ENCODE data around the gene ARID4A.
"Not testable (repeated sequence)": the region's sequence is repeated elsewhere in the genome, so short reads cannot be mapped to it uniquely, and the experiment has no call there.

ARID4A gene, protein sequence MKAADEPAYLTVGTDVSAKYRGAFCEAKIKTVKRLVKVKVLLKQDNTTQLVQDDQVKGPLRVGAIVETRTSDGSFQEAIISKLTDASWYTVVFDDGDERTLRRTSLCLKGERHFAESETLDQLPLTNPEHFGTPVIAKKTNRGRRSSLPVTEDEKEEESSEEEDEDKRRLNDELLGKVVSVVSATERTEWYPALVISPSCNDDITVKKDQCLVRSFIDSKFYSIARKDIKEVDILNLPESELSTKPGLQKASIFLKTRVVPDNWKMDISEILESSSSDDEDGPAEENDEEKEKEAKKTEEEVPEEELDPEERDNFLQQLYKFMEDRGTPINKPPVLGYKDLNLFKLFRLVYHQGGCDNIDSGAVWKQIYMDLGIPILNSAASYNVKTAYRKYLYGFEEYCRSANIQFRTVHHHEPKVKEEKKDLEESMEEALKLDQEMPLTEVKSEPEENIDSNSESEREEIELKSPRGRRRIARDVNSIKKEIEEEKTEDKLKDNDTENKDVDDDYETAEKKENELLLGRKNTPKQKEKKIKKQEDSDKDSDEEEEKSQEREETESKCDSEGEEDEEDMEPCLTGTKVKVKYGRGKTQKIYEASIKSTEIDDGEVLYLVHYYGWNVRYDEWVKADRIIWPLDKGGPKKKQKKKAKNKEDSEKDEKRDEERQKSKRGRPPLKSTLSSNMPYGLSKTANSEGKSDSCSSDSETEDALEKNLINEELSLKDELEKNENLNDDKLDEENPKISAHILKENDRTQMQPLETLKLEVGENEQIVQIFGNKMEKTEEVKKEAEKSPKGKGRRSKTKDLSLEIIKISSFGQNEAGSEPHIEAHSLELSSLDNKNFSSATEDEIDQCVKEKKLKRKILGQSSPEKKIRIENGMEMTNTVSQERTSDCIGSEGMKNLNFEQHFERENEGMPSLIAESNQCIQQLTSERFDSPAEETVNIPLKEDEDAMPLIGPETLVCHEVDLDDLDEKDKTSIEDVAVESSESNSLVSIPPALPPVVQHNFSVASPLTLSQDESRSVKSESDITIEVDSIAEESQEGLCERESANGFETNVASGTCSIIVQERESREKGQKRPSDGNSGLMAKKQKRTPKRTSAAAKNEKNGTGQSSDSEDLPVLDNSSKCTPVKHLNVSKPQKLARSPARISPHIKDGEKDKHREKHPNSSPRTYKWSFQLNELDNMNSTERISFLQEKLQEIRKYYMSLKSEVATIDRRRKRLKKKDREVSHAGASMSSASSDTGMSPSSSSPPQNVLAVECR

DNA sequence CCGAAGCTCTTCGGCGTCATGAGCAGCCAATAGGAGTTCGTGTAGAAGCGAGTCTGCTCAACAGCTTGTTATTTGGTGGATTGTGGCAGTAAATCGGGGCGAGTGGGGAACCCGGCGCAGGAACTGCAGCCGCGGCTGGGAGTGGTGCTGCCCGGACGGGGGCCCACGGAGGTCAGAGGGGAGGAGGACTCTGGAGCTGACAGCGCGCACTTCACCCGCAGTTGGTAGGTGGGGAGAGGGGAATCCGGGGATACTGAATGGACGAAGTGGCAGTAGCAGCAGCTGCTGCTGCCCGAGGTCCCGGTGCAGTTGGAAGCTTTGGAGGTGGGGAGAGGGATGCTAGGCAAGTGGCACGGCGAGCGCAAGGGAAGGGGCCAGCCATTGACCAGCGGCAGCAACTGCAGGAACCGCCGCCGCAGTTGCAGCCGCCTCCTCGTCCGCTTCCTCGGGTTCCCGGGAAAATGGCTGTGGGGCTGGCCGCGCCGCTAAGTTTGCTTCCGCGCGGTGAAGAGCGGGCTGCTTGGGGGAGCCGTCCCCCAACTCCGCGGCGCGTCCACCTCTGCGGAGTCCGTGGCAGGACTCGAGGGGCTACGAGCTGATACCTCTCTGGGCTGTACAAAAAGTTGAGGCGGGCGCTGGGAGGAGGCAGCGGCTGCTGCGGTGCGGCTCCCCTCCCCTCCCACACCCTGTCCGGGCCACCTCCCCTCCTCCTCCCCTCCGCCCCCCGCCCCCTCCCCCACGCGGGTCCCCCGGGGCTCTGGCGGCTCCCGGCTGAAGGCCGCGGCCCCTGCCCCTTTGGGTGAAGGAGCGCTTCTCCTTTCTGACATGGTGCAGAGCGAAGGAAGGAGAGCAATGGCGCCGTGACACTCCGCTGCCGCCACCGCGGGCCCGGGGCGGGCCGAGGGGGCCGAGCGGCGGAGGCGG, at the start of gene ARID4A:
TSS of gene ARID4A (plus strand) at position 79 of the 924 bp plus-strand sequence. CDS start 1,300 bp downstream, outside the sequence.
- DNase-seq (ENCODE audit: low read depth): peak; percentile 73

DNA sequence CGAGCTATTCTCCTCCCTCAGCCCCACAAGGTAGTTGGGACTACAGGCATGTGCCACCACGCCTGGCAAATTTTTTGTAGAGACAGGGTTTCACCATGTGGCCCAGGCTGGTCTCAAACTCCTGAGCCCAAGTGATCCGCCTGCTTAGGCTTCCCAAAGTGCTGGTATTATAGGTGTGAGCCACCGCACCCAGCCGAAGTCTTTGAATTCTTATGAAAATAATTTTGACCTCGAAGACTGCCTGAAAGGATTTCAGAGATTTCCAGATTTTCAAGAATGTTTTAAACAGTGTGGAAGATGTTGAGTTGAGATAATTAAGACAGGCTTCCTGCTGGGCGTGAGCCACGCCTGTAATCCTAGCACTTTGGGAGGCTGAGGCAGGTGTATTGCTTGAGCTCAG, 48.7 kb upstream of the ARID4A start:
- no peak for DNase-seq (ENCODE audit: low read depth)

DNA sequence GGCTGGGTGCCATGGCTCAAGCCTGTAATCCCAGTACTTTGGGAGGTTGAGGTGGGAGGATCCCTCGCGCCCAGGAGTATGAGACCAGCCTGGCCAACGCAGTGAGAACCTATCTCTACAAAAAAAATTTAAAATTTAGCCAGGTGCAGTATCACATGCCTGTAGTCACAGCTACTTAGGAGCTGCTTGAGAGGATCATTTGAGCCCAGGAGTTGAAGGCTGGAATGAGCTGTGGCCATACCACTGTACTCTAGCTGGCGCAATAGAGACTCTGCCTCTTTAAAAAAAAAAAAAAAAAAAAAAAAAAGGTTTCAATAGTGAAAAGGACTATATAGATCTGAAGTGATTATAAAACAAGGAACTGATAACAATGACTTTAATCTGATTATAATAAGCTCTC, 40.2 kb upstream of the ARID4A start:
- no peak for DNase-seq (ENCODE audit: low read depth)

DNA sequence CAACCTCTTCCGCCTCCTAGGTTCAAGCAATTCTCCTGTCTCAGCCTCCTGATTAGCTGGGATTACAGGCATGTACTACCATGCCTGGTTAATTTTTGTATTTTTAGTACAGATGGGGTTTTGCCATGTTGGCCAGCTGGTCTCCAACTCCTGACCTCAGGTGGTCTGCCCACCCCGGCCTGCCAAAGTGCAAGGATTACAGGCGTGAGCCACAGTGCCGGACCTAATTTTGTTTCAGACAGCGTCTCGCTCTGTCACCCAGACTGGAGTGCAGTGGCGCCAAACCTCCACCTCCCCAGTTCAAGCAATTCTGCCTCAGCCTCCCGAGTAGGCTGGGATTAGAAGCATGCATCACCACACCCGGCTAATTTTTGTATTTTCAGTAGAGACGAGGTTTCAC, 36.4 kb upstream of the ARID4A start:
- not testable (repeated sequence) for DNase-seq (ENCODE audit: low read depth)

DNA sequence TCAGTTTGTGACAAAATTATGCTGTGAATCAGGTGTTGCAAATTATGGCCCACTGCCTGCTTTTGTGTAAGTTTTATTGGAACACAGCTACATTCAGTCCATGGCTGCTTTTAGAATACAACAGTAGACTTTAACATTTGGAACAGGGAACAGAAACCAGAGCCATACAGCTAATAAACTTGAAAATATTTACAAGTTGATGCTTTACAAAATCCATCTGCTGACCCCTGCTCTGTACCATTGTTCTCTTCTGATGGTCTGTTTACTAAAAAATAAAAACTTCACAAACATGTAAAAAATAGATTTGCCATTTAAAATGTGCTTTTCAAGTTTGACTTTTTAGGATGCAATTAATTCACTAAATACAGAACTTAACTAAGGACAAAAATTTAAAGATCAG, 33.0 kb upstream of the ARID4A start:
- no peak for DNase-seq (ENCODE audit: low read depth)

DNA sequence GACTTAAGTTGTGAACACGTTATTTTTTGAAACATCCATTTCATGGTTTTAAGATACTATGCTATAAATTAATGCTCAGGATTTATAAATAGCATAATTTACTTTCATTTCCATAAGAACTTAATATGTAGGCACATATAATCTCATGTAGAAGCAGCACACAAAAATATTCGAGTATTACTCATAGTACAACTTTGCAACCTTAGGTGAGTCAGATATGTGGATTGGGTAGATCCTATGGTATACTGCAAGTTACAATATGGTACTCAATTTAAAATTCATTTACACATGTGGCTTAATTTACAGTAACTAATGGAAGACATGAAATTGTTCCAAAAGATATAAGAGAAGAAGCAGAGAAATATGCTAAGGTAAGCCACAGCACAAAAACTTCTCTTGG, 27.7 kb upstream of the ARID4A start:
- DNase-seq (ENCODE audit: low read depth): no peak

DNA sequence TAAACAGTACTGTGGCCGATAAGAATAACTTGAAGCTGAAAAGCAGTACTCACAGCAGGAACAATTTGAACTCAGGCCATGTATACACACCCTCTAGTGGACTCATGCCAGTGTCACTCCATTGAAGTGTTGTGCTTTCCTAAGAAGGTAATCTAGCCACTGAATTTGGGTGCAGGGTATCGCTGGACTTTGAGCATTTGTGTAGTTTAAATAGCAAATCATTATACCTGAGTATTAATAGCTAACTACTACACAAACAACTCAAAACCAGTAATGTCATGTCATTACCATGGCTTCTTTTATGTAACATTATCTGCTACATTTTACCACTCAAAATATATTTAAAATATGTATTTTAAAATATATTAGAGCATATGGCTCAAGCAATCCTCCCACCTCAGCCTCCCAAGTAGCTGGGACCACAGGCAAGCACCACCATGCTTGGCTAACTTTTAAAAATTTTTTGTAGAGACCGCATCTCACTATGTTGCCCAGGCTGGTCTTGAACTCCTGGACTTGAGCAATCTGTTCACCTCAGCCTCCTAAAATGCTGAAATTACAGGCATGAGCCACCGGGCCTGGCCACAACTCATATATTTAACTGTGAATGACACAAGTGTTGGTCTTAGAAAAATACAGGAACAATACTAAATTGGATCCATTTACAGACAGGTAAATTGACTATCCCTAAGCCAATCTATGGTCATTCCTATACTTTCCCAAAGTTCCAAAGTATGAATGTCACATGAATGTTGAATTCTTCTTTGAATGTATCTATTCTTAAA, 25.6 kb upstream of the ARID4A start:
- DNase-seq (ENCODE audit: low read depth): no peak

DNA sequence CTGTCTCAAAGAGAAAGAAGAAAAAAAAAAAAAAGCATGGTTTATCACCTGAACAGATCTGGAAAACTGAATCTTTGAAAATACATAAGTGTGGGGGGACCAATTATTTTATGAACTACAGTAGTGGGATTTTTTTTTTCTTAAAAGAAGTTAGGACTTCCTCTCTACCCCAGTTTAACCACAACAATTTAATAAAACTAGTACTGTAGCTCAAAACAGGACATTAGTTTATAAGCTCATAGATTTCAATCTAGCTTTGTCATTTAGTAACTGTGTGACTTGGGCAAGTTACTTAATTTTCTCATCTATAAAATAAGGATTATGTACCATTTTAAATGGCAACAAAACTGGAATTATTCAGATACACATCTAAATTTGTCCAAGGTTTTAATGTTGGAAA, 23.5 kb upstream of the ARID4A start:
- DNase-seq (ENCODE audit: low read depth): no peak

DNA sequence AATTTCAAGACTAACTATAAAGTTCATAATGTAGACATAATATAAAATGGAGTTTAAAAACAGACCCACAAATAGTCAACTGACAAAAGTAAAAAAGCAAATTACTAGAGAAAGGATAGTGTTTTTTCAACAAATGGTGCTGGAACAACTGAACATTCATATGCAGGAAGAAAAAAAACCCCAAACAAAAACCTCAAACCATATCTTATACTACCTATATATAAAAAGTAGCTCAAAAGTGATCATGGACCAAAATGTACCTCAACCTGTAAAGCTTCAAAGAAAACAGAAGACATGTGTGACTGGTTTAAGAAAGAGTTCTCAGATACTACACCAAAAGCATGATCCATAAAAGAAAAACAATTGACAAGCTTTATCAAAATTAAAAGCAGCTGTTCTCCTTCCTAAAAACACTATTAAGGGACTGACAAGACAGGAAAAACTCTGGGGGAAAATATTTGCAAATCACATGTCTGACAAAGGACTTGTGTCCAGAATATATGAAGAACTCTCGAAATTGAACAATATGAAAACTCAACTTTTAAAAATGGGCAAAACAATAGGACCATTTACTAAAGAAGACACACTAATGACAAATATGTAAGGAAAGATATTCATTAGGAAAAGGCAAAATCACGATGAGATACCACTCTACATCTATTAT, 22.7 kb upstream of the ARID4A start:
- no peak for DNase-seq (ENCODE audit: low read depth)

DNA sequence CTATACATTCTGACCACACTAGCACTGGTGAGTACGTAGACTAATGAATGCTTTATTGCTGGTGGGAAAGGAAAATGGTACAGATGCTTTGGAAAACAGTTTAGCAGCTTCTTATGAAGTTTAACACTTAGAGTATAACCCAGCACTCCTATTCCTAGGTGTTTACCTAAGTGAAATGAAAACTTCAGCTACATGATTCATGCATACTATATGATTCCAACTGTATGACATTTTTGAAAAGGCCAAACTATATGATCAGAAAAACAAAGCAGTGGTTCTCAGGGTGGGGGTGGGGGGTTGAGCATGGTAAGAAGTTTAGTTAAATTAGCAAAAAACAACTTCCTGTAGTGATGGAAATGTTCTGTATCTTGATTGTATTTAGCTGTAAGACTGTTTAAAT, 22.1 kb upstream of the ARID4A start:
- DNase-seq (ENCODE audit: low read depth): no peak

DNA sequence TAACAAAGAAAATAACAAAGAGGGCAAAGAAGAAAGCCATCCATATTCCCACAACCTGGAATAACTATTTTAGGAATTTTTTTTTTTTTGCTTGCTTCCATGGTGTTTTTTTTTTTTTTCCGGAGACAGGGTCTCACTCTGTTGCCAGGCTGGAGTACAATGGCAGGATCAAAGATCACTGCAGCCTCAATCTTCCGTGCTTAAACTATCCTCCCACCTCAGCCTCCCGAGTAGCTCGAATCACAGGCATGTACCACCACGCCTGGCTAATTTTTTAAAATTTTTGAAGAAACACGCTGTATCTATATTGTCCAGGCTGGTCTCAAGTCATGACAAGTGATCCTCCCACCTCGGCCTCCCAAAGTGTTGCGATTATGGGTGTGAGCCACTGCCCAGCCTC, 20.2 kb upstream of the ARID4A start:
- no peak for DNase-seq (ENCODE audit: low read depth)

DNA sequence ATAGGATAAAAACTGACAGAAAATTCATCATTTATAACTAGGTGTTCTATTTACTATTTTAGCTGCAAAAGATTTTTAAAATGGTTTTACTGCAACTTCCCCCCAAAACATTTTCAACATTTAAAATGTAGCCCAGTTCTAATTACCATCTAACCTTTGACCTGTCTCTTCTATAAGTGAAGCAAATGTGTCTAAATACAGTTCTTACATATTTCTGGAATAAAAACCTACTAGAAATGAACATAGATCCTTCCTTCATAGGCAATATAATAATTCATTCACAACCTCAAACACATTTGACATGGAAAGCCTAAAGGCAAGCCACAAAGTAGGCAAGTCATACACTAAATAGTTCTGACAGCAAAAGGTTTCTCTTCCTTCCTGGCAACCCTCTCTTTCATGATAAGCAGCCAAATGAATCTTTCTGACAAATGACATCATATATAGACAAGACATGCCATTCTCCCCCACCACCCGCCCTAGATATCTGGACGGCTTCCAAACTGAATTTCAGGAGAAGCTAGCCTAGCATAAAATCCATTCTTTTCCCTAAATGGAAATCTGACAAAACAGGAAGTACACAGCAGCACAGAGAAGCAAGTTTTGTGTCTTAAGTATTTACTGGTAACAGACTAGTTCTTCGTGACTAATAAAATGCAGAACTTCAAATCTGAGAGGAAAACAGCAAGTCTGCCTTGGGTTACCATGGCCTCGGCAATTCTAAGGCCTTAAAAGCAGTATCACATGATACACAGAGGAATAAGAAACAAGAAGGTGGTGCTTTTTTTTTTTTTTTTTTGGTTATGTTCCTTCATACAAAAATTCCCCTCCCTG, 17.2 kb upstream of the ARID4A start:
- no peak for DNase-seq (ENCODE audit: low read depth)

DNA sequence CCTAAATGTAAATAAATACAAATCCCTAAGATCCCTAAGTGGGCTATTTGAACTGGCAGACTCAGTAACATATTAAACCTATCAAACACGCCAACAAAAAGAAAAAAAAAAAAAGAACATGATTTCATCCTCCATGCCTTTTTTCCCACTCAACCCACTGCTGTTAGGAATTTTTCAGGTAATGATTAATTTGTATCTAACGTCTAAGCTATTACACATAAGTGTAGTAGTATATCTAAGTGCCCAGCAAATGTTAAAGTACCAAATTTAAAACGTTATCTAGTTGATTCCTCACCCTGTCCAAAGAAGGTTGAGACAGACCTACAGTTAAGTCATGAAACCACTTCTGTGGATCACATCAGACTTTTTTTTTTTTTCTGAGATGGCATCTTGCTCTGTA, 16.4 kb upstream of the ARID4A start:
- no peak for DNase-seq (ENCODE audit: low read depth)

DNA sequence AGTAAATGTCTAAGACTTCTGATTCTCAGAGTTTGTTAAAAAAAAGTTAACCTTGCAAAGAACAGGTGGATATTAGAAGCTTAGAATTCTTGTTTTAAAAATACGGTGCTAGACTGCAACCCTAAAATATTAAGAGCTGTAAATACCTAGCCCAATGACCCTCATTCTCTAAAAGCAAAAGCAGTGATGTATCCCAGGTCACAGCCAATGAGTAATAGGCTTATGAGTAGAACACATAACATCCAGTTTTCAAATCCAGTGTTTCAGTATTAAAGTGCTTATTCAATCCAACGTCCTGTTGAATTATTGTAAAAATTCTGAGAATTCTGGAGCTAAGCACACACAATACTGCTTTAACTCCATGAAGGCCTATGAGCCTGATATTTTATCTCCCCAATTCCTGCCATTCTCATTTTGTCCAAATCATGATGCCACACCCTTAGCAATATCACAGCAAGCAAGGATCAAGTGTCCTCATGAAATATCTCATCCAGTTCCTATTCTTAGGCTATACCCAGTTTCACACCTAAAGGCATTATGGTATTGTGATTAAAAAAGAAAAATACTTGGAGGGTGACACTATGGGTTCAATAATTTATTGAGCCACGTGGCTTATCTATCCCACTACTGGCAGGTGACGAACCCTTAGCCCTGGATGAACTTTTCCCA, 15.3 kb upstream of the ARID4A start:
- DNase-seq (ENCODE audit: low read depth): no peak

DNA sequence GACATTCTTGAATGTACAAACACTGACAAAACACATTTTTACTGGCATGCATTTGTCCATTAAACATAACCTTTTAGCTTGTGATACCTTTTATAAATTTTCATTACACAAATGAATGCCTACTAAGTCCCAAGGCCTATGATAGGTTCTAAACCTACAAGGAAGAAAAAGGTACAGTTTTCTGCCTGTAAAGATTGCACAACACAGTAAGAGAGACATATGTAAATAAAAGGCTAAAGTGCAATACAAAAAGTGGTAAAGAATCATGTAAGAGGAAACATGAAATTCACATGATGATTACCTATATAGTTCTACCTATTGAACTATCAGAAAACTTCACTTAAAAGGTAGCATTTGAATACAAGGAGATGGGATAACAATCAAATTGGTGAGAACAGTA, 14.6 kb upstream of the ARID4A start:
- no peak for DNase-seq (ENCODE audit: low read depth)

DNA sequence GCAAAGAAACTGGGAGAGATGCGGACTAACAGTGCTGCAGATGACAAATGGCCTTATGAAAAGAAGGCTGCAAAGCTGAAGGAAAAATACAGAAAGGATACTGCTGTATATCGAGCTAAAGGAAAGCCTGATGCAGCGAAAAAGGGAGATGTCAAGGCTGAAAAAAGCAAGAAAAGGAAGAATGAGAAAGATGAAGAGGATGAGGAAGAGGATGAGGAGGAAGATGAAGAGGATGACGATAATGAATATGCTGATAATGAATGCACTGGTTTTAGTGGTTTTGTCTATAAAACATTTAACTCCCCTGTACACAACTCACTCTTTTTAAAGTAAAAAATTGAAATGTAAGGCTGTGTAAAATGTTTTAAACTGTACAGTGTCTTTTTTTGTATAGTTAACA, 13.2 kb upstream of the ARID4A start:
- DNase-seq (ENCODE audit: low read depth): no peak

DNA sequence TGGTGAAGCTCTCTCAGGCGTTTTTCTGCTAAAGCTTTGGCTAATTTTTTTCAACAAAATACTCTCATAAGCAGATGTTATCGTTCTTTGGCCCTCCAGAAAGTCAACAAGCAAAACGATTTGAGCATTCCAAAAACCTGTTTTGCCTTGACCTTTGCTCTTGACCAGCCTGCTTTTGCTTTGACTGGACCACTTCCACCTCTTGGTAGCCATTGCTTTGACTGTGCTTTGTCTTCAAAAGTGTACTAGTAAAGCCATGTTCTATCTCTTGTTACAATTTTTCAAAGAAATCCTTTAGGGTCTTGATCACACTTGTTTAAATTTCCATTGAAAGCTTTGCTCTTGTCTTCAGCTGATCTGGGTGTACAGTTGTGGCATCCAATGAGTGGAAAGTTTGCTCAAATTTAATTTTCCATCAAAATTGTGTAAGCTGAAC, 10.7 kb upstream of the ARID4A start:
- no peak for DNase-seq (ENCODE audit: low read depth)

DNA sequence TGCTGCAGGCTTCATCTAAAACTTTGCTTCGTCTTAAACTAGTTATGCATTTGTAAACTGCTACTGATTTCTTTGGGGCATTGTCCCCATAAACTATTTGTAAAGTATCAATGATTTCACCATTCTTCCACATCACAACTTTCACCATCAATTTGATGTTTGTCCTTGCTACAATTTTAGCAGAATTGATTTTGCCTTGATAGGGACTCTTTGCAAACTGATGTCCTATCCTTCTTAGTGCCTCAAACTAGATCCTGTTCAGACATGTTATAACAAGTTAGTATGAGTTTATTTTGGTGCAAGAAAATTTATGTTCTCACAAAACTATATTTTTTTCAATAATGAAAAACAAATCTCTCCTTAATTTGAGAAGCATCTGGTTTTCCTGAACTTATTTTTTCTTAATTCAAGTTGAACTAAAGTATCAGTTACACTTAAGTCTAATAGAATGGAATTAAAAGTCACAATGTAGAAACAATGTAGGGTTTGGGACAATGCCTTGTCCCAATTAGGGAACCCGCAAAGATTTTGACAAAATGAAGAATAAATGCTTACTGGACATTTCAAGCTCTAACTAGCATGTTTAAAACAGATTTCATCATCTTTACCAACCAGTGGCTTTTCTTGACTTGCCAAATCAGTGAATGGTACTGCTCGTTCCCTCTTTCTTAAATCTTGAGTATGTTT, 10.1 kb upstream of the ARID4A start:
- DNase-seq (ENCODE audit: low read depth): no peak
